Left ventricle myocardium inferior (tissue), 1 donor: Measurements from ENCODE around the gene NCAPH2. TPM values are rescaled to one million over a fixed set of nuclear protein-coding genes. Genes with fewer than 3 reads are reported as not detected.

ENCODE experiments used
- DNase-seq: peaks from one replicate; pipeline ENCODE4 v3.0.0-alpha.2; 2020
- H3K27ac ChIP-seq: fragments of 200-600 bp; replicated peaks from 2 replicates; pipeline ENCODE4 v1.8.0; 2021
- H3K27me3 ChIP-seq: fragments of 200-600 bp; 2 replicates; pipeline ENCODE4 v1.8.0; 2021; ENCODE audit warnings: low read depth
- H3K36me3 ChIP-seq: fragments of 200-600 bp; 2 replicates; pipeline ENCODE4 v1.8.0; 2021
- H3K4me1 ChIP-seq: fragments of 200-600 bp; 2 replicates; pipeline ENCODE4 v1.8.0; 2021
- H3K4me3 ChIP-seq: fragments of 200-600 bp; 2 replicates; pipeline ENCODE4 v1.8.0; 2021; ENCODE audit warnings: mild to moderate bottlenecking, moderate library complexity
- H3K9me3 ChIP-seq: fragments of 200-600 bp; replicated peaks from 2 replicates; pipeline ENCODE4 v1.8.0; 2021
- CTCF ChIP-seq: fragments of 200-600 bp; IDR thresholded peaks from 2 replicates; pipeline ENCODE4 v1.8.0; 2021; ENCODE audit warnings: antibody characterized with exemption, mild to moderate bottlenecking, borderline replicate concordance
- intact Hi-C: fragments of 100-400 bp; cut with micrococcal nuclease; formaldehyde crosslinking; loops from one replicate; pipeline ENCODE4 v1.11.0; 2022
- total RNA-seq: library from RNA; stranded (reverse); fragmentation: NEBNext Ultra II Directional; extraction: Animal tissue kit (Norgen Biotek cat#: 25700); gene quantifications from one replicate; pipeline ENCODE4 v1.2.1, GENCODE V29; 2021
- donor health status: DM: no; HTN: yes; CAD: no; lungs with severe emphysema.

Gene NCAPH2
- total RNA-seq, 1 donor from 2014 or later = 27.7 TPM

- H3K27ac ChIP-seq = no peak overlapping the region
- H3K4me1 ChIP-seq = peaks cover 9% of the 10 kb centered on the region
- H3K4me3 ChIP-seq = no peak overlapping the region
- H3K9me3 ChIP-seq = no peaks in the 10 kb centered on the region
- H3K36me3 ChIP-seq = peaks cover 28% of the 10 kb centered on the region
- no peak for TF ChIP-seq CTCF
- DNase-seq = no peak
- intact Hi-C loops = no loop called here
- no peaks in the 10 kb centered on the region for H3K27me3 ChIP-seq
These were observed 7.6 kb upstream of the NCAPH2 start for GRCh38 chr22:50500452-50500851.

DNA sequence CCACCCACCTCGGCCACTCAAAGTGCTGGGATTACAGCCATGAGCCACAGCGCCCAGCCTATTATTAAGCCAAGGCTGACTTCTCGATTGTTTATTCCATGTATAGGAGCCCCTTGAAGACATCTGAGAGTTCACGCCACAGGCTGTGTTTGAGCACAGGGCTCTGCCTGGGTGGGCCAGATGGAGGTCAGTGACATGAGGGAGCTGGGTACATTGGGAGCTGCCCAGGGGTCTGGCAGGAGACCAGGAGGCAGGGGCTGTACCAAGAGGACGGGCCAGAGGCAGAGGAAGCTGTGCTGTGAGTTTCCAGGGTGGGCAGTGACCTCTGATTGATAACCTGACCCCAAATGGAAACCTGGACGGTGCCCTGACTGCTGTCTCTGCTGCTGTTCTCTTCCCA, 5.9 kb upstream of the NCAPH2 start:
- no peak for DNase-seq
- no peaks in the 10 kb centered on the region for H3K27me3 ChIP-seq
- H3K4me3 ChIP-seq = no peak overlapping the region
- no peaks in the 10 kb centered on the region for H3K9me3 ChIP-seq
- intact Hi-C loops = no loop called here
- H3K36me3 ChIP-seq = peaks cover 34% of the 10 kb centered on the region
- TF ChIP-seq CTCF = no peak
- peaks cover 22% of the 10 kb centered on the region for H3K4me1 ChIP-seq
- H3K27ac ChIP-seq = no peak overlapping the region

DNA sequence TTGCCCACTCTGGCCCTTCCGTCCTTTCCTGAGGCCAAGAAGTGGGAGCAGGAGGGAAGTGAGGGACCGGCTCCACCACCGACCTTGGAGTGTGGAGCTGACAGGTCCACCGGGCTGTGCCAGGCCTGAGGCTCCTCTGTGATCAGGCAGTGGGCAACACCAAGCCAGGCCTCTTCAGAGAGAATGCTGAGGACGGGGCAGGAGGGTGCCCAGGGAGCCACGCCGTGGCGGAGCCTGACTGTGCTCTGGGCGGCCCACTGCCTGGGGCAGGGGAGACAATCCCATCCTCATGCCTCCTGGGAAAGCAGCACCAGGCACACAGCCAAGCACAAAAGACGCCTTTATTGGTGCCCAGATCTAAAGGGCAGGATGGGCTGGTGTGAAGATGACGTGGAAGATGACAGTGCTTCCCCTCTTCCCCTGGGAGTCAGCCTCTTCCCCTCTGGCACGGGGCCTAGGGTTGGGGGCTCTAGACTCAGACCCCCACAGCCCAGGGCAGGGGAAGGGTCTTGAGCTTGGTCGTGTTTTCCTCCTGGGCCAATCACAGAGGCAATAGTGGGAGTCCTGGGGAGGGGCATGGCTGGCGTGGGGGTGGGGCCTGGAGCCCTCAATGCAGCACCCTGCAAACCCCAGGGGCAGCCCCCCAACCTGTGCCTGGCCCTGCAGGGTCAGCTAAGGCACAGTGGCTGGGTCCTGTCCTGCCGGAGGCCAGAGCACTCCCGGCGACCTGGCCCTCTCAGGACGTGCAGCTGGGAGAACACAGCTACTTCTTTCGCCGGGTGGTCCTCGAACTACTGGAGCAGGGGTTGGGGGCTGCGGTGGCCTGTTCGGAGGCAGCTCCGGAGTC, 5.2 kb upstream of the NCAPH2 start:
- intact Hi-C loops = no loop called here
- no peak for TF ChIP-seq CTCF
- peaks cover 34% of the 10 kb centered on the region for H3K36me3 ChIP-seq
- peaks cover 26% of the 10 kb centered on the region for H3K4me1 ChIP-seq
- H3K27me3 ChIP-seq = no peaks in the 10 kb centered on the region
- H3K27ac ChIP-seq = no peak overlapping the region
- H3K9me3 ChIP-seq = no peaks in the 10 kb centered on the region
- DNase-seq = no peak
- H3K4me3 ChIP-seq = no peak overlapping the region

DNA sequence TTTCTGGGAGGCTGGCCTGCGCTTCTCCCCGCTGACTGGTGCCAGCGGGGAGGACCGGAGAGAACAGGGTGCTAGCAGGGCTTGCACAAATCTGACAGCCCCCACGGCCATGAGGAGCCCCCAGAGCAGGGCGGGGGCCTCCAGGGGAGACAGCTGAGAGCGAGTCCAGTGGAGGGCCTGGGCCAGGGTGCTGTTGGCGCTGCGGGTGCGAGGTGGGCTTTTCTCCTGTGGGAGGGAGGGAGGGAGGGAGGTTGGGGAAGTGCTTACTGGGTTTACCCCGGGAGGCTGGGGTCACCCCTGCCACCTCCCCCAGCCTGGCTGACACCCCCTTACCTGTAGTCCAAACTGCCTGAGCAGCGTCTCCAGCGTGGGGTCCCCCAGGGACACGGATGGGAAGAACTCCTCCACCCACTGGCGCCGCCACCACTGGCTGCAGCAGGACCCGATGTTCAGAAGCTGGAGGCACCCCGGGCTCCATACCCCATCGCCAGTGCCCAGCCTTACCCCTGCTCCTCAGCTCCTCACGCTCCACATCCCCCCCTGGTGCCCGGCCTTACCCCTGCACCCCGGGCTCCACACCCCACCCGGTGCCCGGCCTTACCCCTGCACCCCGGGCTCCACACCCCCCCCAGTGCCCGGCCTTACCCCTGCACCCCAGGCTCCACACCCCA, 4.4 kb upstream of the NCAPH2 start:
- Histone ChIP-seq H3K27me3 (no peaks in the 10 kb centered on the region), H3K4me3 (no peak overlapping the region), H3K4me1 (peaks cover 25% of the 10 kb centered on the region), H3K27ac (no peak overlapping the region), H3K9me3 (no peaks in the 10 kb centered on the region), H3K36me3 (peaks cover 34% of the 10 kb centered on the region)
- intact Hi-C loops = no loop called here
- TF ChIP-seq CTCF = no peak
- no peak for DNase-seq

GRCh38 chr22:50504369-50505211, 3.4 kb upstream of the NCAPH2 start:
- DNase-seq = no peak

More at GRCh38 chr22:50504369-50505211, 3.4 kb upstream of the NCAPH2 start:
- H3K9me3 ChIP-seq = no peaks in the 10 kb centered on the region
- H3K4me1 ChIP-seq = peaks cover 32% of the 10 kb centered on the region
- intact Hi-C loops = no loop called here
- TF ChIP-seq CTCF = no peak
- H3K36me3 ChIP-seq = peaks cover 34% of the 10 kb centered on the region
- H3K27ac ChIP-seq = no peak overlapping the region
- H3K27me3 ChIP-seq = no peaks in the 10 kb centered on the region
- no peak overlapping the region for H3K4me3 ChIP-seq
